Bronchial epithelial cell (primary cell): ENCODE data around the gene FRYL. TPM values are rescaled to one million over a fixed set of nuclear protein-coding genes. Genes with fewer than 3 reads are reported as not detected.
A peak's percentile ranks its signal among the peaks of the same experiment; 100 is the strongest.

Experiments
- DNase-seq: peaks from one replicate; pipeline ENCODE4 v3.0.0-alpha.2; 2010; ENCODE audit warnings: low read depth
- FAIRE-seq: peaks from 2 replicates; lab custom pipeline; 2011; peaks lifted over from hg19 to GRCh38; lab: Jason Lieb, UNC
- H3K27me3 ChIP-seq: 2 replicates; pipeline ENCODE4 v1.5.1; 2011; ENCODE audit warnings: low read length; ENCODE audit not compliant: control insufficient read depth, insufficient read depth
- H3K36me3 ChIP-seq: 2 replicates; pipeline ENCODE4 v1.5.1; 2011; ENCODE audit warnings: low read length; ENCODE audit not compliant: control insufficient read depth, insufficient read depth
- H3K4me3 ChIP-seq: 2 replicates; pipeline ENCODE4 v1.5.1; 2011; ENCODE audit warnings: mild to moderate bottlenecking, low read depth, low read length, control low read depth
- CTCF ChIP-seq: IDR thresholded peaks from 2 replicates; pipeline ENCODE4 v1.5.1; 2011; ENCODE audit warnings: mild to moderate bottlenecking, moderate library complexity, low read length, control low read depth, inconsistent platforms; ENCODE audit not compliant: insufficient read depth, severe bottlenecking
- total RNA-seq: library from RNA; depleted of rRNA; stranded (reverse); fragments of >200 nt; gene quantifications from 2 replicates; pipeline ENCODE4 v1.2.1, GENCODE V29; 2014

Gene FRYL
- total RNA-seq, 1 donor from 2014 or later, result 43.2 TPM

GRCh38 chr4:48780865-48781214 is 761 bp upstream of the FRYL start:
- no peak for TF ChIP-seq CTCF
- FAIRE-seq, result no peak

GRCh38 chr4:48779095-48779997 is 733 bp downstream of the FRYL start:
- Histone ChIP-seq H3K27me3 (no peaks in the 10 kb centered on the region), H3K4me3 (peak overlapping the region; percentile 87), H3K36me3 (no peaks in the 10 kb centered on the region)
- no peak for TF ChIP-seq CTCF
- peak; percentile 23 for DNase-seq
- no peak for FAIRE-seq

More at GRCh38 chr4:48780865-48781214, 761 bp upstream of the FRYL start:
- DNase-seq, result peak; percentile 46
- Histone ChIP-seq H3K4me3 (peak overlapping the region; percentile 53), H3K36me3 (no peaks in the 10 kb centered on the region), H3K27me3 (no peaks in the 10 kb centered on the region)

DNA sequence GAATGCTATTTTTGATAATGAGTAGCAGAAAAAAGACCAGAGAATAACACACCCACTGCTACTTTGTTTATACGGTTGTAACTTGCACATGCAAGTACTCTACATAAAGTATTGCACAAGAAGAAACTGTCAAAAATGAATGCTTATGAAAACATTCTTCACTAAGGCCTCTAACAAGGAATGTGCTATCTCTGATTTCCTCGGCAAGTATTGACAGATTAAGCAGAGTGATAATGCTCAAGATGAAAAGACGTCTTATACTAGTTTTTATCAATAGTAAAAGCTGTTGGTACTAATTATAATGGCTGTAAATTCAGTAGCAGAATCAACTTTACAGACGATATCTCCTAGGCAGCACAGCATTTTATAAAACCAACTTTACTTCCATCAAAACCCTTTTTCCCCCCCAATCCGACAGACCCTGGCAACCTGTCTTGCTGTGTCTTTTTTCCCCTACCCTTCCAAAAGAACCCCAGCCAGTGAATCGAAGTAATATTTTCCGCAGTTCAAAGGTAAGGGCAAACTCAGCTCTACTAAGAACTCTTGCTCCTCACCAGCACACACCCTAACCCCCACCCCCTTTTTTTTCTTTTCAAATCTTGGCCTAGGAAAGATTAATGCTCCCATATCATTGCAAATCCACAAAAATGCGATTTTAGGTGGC is 1.5 kb downstream of the FRYL start:
- Histone ChIP-seq H3K4me3 (peak overlapping the region; percentile 87), H3K27me3 (no peaks in the 10 kb centered on the region), H3K36me3 (no peaks in the 10 kb centered on the region)
- peak; percentile 73 for DNase-seq
- no peak for TF ChIP-seq CTCF
- FAIRE-seq, result no peak

- DNase-seq, result no peak
- Histone ChIP-seq H3K36me3 (no peaks in the 10 kb centered on the region), H3K27me3 (no peaks in the 10 kb centered on the region), H3K4me3 (no peak overlapping the region)
- no peak for TF ChIP-seq CTCF
- FAIRE-seq, result no peak
Observed at GRCh38 chr4:48777739-48778138, 2.3 kb downstream of the FRYL start.

GRCh38 chr4:48774760-48775710 is 5.0 kb downstream of the FRYL start:
- Histone ChIP-seq H3K36me3 (no peaks in the 10 kb centered on the region), H3K4me3 (no peak overlapping the region), H3K27me3 (no peaks in the 10 kb centered on the region)
- DNase-seq (no peak), FAIRE-seq (no peak)
- TF ChIP-seq CTCF, result no peak
